Rectal smooth muscle tissue (tissue), 1 donor: Measurements from ENCODE around the gene CCR5AS.
"Not testable (repeated sequence)": the region's sequence is repeated elsewhere in the genome, so short reads cannot be mapped to it uniquely, and the experiment has no call there.

Source experiments
- H3K27ac ChIP-seq: one replicate; pipeline ENCODE4 v1.7.0; 2013; ENCODE audit warnings: low read depth, low read length, inconsistent platforms
- H3K27me3 ChIP-seq: one replicate; pipeline ENCODE4 v1.7.0; 2013; ENCODE audit warnings: low read length; ENCODE audit not compliant: control insufficient read depth, insufficient read depth
- H3K36me3 ChIP-seq: one replicate; pipeline ENCODE4 v1.7.0; 2013; ENCODE audit warnings: low read length; ENCODE audit not compliant: control insufficient read depth, insufficient read depth
- H3K4me1 ChIP-seq: one replicate; pipeline ENCODE4 v1.7.0; 2013; ENCODE audit warnings: low read length; ENCODE audit not compliant: control insufficient read depth, insufficient read depth
- H3K4me3 ChIP-seq: one replicate; pipeline ENCODE4 v1.7.0; 2013; ENCODE audit warnings: low read length
- H3K9ac ChIP-seq: one replicate; pipeline ENCODE4 v1.7.0; 2013; ENCODE audit warnings: low read length

CCR5AS gene

GRCh38 chr3:46409739-46410489, 3.0 kb upstream of the CCR5AS start:
- H3K27ac ChIP-seq = no peak overlapping the region
- no peaks in the 10 kb centered on the region for H3K36me3 ChIP-seq
- H3K4me1 ChIP-seq = no peaks in the 10 kb centered on the region
- H3K9ac ChIP-seq = no peak overlapping the region
- H3K4me3 ChIP-seq = no peak overlapping the region
- no peaks in the 10 kb centered on the region for H3K27me3 ChIP-seq

DNA sequence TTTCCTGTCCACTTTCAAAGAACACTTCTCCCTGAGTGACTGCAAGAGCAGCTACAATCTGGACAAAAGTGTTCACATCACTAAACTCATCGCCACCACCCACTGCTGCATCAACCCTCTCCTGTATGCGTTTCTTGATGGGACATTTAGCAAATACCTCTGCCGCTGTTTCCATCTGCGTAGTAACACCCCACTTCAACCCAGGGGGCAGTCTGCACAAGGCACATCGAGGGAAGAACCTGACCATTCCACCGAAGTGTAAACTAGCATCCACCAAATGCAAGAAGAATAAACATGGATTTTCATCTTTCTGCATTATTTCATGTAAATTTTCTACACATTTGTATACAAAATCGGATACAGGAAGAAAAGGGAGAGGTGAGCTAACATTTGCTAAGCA, 2.0 kb upstream of the CCR5AS start:
- no peaks in the 10 kb centered on the region for H3K36me3 ChIP-seq
- H3K9ac ChIP-seq = no peak overlapping the region
- H3K4me3 ChIP-seq = no peak overlapping the region
- H3K4me1 ChIP-seq = no peaks in the 10 kb centered on the region
- no peaks in the 10 kb centered on the region for H3K27me3 ChIP-seq
- no peak overlapping the region for H3K27ac ChIP-seq

DNA sequence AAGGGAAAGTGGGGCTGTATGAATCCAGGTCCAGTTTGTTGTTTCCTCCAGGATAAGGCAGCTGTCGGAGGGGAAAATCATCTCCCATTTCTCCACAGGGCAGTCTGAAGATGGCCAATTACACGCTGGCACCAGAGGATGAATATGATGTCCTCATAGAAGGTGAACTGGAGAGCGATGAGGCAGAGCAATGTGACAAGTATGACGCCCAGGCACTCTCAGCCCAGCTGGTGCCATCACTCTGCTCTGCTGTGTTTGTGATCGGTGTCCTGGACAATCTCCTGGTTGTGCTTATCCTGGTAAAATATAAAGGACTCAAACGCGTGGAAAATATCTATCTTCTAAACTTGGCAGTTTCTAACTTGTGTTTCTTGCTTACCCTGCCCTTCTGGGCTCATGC, 1.1 kb upstream of the CCR5AS start:
- Histone ChIP-seq H3K27me3 (no peaks in the 10 kb centered on the region), H3K4me1 (no peaks in the 10 kb centered on the region), H3K4me3 (peak overlapping the region; percentile 59), H3K36me3 (no peaks in the 10 kb centered on the region), H3K27ac (no peak overlapping the region), H3K9ac (no peak overlapping the region)

DNA sequence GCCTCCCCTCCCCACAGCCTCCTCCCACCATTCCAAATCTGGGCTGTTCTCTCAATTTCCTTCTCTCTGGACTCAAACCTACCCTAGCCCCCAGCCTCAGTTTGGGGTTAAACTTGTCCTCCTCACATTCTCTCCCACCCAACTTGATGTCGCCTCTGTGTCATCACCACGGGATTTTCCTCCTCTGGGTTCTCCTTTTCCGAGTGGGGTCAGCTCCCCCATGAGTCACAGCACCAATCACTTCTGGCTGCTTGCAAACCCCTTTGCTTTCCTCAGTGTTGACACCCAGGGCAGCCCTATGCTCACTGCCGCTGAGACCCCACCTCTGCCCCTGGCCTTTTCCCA, 451 bp downstream of the CCR5AS start:
- peak overlapping the region; percentile 47 for H3K27ac ChIP-seq
- no peaks in the 10 kb centered on the region for H3K4me1 ChIP-seq
- no peaks in the 10 kb centered on the region for H3K27me3 ChIP-seq
- no peaks in the 10 kb centered on the region for H3K36me3 ChIP-seq
- H3K9ac ChIP-seq = no peak overlapping the region
- peak overlapping the region; percentile 7 for H3K4me3 ChIP-seq

- Histone ChIP-seq H3K36me3 (no peaks in the 10 kb centered on the region), H3K4me1 (no peaks in the 10 kb centered on the region), H3K27ac (peak overlapping the region; percentile 44), H3K27me3 (no peaks in the 10 kb centered on the region), H3K9ac (peak overlapping the region; percentile 16), H3K4me3 (peak overlapping the region; percentile 52)
Measured at GRCh38 chr3:46405301-46406019, 1.4 kb downstream of the CCR5AS start.

GRCh38 chr3:46402902-46403301, 4.0 kb downstream of the CCR5AS start:
- not testable (repeated sequence) for H3K36me3 ChIP-seq, H3K27me3 ChIP-seq, H3K9ac ChIP-seq, H3K4me1 ChIP-seq, H3K27ac ChIP-seq, H3K4me3 ChIP-seq

GRCh38 chr3:46401579-46401978, 5.3 kb downstream of the CCR5AS start:
- no peaks in the 10 kb centered on the region for H3K36me3 ChIP-seq
- no peak overlapping the region for H3K9ac ChIP-seq
- H3K27me3 ChIP-seq = no peaks in the 10 kb centered on the region
- H3K4me3 ChIP-seq = no peak overlapping the region
- H3K27ac ChIP-seq = no peak overlapping the region
- no peaks in the 10 kb centered on the region for H3K4me1 ChIP-seq

- H3K4me1 ChIP-seq = no peaks in the 10 kb centered on the region
- H3K36me3 ChIP-seq = no peaks in the 10 kb centered on the region
- H3K4me3 ChIP-seq = no peak overlapping the region
- H3K27ac ChIP-seq = no peak overlapping the region
- no peaks in the 10 kb centered on the region for H3K27me3 ChIP-seq
- no peak overlapping the region for H3K9ac ChIP-seq
Measured at GRCh38 chr3:46400846-46401245, 6.0 kb downstream of the CCR5AS start.

DNA sequence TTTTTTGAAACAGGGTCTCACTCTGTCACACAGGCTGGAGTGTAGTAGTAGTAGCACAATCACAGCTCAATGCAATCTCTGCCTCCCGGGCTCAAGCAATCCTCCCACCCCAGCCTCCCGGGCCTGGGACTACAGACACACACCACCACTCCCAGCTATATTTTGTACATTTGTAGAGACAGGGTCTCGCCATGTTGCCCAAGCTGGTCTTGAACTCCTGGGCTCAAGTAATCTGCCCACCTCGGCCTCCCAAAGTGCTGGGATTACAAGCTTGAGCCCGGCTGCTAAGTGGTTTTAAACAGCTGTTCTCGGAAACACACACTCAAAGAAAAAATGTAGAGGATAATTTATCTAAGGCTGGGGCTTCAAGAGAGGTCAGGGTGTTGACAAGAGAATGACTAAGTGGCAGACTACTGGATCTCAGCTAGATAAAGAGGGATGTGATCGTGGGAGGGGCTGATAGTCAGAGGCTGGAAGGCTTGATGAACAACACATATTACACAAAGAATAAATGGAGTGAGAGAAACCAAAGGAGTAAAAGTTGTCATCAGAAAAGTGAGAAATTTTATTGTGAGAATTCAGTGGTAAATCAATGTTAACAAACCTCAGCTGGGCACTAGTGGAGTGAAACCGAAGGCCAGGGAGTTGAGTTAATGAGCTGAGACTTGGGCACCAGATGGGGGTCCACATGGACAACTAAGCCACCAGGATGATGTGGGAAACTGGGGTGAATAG, 6.7 kb downstream of the CCR5AS start:
- no peak overlapping the region for H3K4me3 ChIP-seq
- H3K4me1 ChIP-seq = no peaks in the 10 kb centered on the region
- H3K9ac ChIP-seq = no peak overlapping the region
- no peaks in the 10 kb centered on the region for H3K36me3 ChIP-seq
- no peaks in the 10 kb centered on the region for H3K27me3 ChIP-seq
- H3K27ac ChIP-seq = no peak overlapping the region

DNA sequence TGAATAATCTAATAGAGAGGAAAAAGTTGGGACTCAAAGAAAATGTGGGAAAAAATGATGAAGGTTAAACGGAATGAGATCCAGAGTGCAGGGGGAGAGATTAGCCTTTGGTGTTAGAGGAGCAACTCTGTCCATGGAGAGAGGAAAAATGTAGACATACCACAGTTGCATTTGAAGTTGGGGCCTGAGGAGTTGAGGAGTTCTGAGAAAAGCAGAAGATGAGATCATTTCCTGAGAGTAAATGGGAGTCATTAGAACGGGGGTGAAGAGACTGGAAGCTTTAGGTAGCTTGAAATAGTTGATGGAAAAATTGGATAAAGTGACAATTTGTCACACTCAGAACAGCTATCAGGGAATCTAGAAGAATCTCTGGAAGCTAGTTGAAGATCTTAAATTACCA, 7.3 kb downstream of the CCR5AS start:
- Histone ChIP-seq H3K36me3 (no peaks in the 10 kb centered on the region), H3K27ac (no peak overlapping the region), H3K4me3 (no peak overlapping the region), H3K9ac (no peak overlapping the region), H3K27me3 (no peaks in the 10 kb centered on the region), H3K4me1 (no peaks in the 10 kb centered on the region)

- Histone ChIP-seq H3K4me3 (no peak overlapping the region), H3K27ac (no peak overlapping the region), H3K36me3 (no peaks in the 10 kb centered on the region), H3K9ac (no peak overlapping the region), H3K4me1 (no peaks in the 10 kb centered on the region), H3K27me3 (no peaks in the 10 kb centered on the region)
Measured at GRCh38 chr3:46399098-46399497, 7.8 kb downstream of the CCR5AS start.

- no peak overlapping the region for H3K4me3 ChIP-seq
- no peaks in the 10 kb centered on the region for H3K27me3 ChIP-seq
- H3K9ac ChIP-seq = no peak overlapping the region
- no peak overlapping the region for H3K27ac ChIP-seq
- no peaks in the 10 kb centered on the region for H3K4me1 ChIP-seq
- H3K36me3 ChIP-seq = no peaks in the 10 kb centered on the region
Measured at GRCh38 chr3:46398186-46398955, 8.5 kb downstream of the CCR5AS start.
